HG03060 (cell line): ENCODE results near the gene SIK3.

Experiments
- ATAC-seq: cut with Tn5 transposase; IDR thresholded peaks from one replicate; pipeline ENCODE4 v1.9.1; 2021; ENCODE audit warnings: low read depth, moderate number of reproducible peaks; ENCODE audit not compliant: unreplicated experiment

SIK3 gene

DNA sequence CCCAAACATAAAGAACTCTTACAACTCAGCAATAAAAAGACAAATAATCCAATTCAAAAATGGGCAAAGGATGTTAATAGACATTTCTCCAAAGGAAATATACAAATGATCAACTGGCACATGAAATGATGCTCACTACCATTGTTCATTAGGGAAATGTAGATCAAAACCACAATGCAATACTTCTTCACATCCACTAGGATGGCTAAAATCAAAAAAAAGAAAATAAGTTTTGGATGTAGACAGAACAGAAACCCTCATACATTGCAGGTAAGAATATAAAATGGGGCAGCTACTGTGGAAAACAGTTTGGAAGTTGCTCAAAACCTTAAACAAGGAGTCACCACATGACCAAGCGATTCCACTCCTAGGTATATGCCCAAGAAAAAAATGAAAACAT, 16.3 kb downstream of the SIK3 start:
- ATAC-seq = no peak

DNA sequence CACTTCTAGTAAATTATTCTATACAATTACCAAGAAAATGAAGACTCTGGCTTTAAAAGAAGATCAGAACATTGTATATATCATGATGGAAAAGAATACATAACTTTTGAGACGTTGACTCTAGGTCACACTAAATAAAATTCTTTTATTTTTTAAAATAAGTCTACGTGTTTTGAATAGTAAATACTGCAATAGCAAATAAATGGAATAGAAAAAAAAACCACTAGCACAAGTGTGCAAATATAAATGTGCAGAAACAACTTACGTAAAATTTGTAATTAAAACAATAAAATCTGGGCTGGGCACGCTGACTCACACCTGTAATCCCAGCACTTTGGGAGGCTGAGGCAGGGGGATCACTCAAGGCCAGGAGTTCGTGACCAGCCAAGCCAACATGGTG, 17.9 kb downstream of the SIK3 start:
- ATAC-seq = no peak

GRCh38 chr11:117076941-117077691, 21.1 kb downstream of the SIK3 start:
- ATAC-seq = no peak

GRCh38 chr11:117075186-117075585, 23.0 kb downstream of the SIK3 start:
- no peak for ATAC-seq

DNA sequence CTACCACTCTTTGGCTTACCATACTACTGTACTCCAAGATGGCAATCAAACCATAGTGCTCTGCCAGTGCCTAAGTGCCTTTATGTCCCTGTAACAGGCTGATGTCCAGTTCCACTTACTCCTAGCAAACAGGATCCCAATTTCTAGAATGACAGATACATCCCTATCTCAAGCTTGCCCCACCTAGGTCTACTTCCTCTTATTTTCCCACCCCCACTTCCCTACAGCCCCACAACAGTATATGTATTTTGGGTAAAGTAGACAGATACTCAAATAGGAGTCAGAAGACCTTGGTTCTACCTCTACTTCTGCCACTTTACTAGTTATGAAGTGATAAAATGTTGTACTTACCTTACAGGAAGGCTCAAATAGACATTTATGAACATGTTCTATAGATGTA, 24.1 kb downstream of the SIK3 start:
- no peak for ATAC-seq

DNA sequence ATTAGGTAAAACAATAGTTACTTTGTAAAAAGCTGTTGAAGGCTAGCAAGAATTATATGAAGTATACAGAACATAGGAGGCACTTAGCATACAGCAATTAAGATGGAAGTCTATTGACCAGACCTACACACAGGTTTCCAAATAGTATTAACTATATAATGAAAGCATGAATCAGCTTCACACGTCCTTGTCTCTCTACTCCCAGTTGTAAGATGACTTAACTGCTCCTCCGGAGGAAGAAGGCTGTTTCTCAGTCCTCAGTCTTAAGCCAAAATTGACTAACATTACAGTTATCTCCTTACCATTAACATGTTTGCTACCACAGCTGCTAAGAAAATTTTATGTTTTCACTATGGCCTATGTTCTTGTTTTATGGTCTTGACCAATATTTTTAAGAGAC, 24.7 kb downstream of the SIK3 start:
- no peak for ATAC-seq

- no peak for ATAC-seq
These were observed 25.4 kb downstream of the SIK3 start for GRCh38 chr11:117072517-117073461.

GRCh38 chr11:117071344-117071787, 26.9 kb downstream of the SIK3 start:
- ATAC-seq = no peak

DNA sequence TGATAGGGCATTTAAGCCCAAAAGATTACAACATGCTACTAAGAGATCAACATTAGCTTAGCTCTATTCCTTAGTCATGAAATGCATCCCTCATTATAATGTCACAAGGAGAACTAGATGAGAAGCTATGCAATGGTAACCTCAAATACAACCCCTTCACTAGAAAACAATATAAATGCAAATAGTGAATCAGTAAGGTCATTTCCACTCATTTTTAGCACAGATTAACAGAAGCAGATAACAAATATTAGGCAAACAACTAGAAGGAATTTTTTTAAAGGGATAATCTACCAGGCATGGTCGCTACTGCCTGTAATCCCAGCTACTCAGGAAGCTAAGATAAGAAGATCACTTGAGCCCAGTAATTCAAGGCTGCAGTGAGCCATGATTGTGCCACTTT, 28.2 kb downstream of the SIK3 start:
- no peak for ATAC-seq

DNA sequence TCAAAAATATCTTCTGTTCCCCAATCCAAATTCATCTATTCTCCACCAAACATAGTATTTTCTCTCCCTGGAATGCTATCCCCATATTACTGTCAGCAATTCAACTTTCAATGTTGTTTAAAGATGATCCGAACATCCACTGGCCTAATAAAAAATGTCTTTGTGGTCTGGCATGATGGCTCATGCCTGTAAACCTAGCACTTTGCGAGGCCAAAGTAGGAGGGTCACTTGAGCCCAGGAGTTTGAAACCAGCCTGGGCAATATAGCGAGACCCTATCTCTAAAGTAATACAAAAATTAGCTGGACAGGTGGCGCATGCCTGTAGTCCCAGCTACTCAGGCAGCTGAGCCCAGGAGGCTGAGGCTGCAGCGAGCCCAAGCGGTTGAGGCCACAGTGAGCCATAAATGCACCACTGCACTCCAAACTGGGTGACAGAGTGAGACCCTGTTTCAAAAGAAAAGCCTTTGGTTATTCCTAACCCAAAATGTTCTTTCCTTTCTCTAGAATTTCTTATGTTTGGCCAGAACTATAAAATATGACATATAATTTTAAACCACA, 29.8 kb downstream of the SIK3 start:
- no peak for ATAC-seq

GRCh38 chr11:117066959-117067358, 31.3 kb downstream of the SIK3 start:
- no peak for ATAC-seq

GRCh38 chr11:117064275-117064674, 34.0 kb downstream of the SIK3 start:
- ATAC-seq = no peak

- ATAC-seq = no peak
These were observed 35.7 kb downstream of the SIK3 start for GRCh38 chr11:117062498-117062897.

DNA sequence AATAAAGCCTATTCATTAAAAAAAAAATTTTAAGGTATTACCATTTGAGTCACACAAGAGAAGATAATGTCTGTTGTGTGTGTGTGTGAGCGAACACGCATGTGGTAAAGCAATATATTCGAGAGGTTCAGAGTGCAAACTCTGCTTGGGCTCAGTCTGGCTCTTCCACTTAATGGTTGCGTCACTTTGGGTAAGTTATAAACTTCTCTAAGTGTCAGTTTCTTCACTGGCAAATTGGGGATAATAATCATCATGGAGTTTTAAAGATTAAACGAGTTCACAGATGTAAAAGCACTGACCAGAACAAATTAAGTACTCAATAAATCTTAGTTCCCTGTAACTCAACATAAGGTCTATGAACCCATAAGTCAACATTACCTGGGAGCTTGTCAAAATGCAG, 37.0 kb downstream of the SIK3 start:
- ATAC-seq = no peak

GRCh38 chr11:117059611-117060148, 38.5 kb downstream of the SIK3 start:
- ATAC-seq = no peak

- no peak for ATAC-seq
These were observed 39.4 kb downstream of the SIK3 start for GRCh38 chr11:117058761-117059261.

- no peak for ATAC-seq
These were observed 40.5 kb downstream of the SIK3 start for GRCh38 chr11:117057727-117058126.

DNA sequence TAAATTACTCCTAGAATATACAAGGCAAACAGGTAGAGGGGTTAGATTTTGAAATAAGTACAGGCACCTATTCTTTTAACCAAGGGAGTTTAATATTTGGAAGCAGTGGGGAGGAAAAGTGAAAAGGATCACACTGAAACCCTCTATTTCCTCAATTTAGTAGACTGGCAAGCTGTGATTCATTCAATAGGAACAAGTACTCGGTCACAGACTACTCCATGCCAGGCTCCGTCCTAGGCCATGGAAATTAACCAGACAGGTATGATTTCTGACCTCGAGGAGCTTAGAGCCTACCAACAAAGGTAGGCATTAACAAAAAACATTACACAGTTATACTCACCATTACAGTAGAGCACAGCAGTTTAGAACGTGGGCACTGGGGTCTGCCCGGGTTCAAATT, 40.9 kb downstream of the SIK3 start:
- ATAC-seq = no peak

GRCh38 chr11:117055469-117055868, 42.8 kb downstream of the SIK3 start:
- no peak for ATAC-seq

DNA sequence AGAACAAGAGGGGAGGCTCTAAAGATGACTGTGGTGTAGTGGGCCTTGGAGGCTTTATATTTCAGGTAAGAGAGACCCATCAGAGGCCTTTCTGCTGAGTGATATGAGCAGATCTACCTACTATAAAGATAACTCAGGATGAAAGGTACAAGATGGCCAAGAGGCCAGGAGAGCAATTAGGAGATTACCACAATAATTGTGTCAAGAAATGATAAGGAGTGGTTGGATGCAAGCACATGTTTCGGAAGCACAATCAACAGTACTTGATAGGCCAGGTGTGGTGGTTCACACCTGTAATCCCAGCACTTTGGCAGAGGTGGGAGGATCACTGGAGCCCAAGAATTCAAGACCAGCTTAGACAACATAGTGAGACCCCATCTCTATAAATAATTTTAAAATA, 43.8 kb downstream of the SIK3 start:
- no peak for ATAC-seq
